Measurements from ENCODE around the gene STK25.
"Not testable (repeated sequence)": the region's sequence is repeated elsewhere in the genome, so short reads cannot be mapped to it uniquely, and the experiment has no call there.

The STK25 gene

DNA sequence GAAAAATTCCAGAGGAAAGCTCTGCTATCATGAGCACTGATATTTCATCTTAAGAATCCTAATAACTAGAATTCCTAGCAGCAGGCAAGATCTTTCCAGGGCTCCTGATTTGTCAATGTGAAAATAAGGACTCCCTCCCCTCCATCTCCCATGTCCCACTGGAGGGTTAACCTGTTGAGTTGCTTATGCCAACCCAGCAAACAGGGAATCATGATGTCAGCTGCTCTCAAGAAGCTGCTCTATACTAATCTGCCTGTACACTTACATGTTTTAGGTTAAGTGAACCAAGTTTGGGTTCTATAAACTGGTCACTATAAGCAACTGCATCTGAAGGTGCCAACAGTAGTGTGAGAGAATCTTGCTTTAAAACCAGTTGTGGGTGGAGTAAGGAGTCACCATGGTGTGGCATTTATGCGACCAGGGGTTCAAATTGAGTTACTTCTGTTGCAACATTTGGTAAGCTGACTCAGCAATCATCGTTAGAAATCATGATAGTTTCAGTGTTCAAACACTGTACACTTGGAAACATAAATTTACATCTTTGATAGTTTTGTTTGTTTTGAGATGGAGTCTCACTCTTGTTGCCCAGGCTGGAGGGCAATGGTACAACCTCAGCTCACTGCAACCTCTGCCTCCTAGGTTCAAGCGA lies 53.4 kb downstream of the STK25 start:
- Histone ChIP-seq H3K27ac (ENCODE audit: low read depth, low read length) (no peak overlapping the region), H3K9me3 (ENCODE audit: insufficient read depth, low read depth, low read length) (no peaks in the 10 kb centered on the region), H3K4me1 (ENCODE audit: insufficient read depth, low read length) (no peaks in the 10 kb centered on the region), H3K27me3 (ENCODE audit: insufficient read depth, low read length) (no peaks in the 10 kb centered on the region), H3K4me3 (ENCODE audit: low read length) (no peak overlapping the region), H3K36me3 (ENCODE audit: insufficient read depth, low read length) (no peaks in the 10 kb centered on the region), H3K9ac (ENCODE audit: low read depth, low read length) (no peak overlapping the region)
- 93% methylated on average over 3 of the region's 3 CpGs for WGBS

DNA sequence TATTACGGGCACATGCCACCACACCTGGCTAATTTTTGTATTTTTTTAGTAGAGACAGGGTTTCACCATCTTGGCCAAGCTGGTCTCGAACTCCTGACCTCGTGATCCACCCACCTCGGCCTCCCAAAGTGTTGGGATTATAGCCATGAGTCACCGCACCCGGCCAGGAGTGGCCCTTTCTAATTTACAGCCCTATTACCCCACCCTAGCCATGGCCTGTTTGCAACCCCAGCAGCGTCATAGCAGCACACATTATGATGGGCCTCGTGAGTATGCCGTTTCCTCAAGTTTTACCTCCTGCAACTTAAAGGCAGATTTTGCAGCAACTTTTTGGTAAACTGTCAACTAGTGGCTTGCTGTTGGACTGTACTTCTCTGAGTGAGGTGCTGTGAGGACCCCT lies 54.5 kb downstream of the STK25 start:
- not testable (repeated sequence) for H3K27me3 ChIP-seq (ENCODE audit: insufficient read depth, low read length)
- 95% methylated on average over 9 of the region's 9 CpGs for WGBS

DNA sequence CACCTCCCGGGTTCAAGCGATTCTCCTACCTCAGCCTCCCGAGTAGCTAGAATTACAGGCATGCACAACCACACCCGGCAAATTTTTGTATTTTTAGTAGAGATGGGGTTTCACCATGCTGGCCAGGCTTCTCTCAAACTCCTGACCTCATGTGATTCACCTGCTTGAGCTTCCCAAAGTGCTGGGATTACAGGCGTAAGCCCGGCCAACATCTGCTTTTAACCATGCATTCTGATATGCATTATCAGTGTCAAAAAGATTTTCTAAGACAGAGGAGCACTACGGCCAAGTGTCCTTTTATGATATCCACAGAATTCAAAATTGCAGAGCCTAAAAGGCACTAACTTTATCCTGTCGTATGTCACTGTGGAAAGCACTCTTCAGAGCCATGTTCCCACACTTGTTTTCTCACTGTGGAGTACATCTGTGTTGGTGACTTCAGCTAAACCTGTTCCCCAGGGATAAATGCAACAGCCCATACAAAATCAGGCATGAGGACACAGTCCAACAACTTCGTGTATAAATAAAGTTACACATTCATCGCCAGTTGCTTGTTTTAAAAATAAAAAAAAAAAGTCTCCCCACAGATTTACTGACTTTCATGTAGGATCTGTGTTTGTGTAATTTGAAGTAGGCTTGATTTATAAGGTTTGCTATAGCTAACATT lies 56.4 kb downstream of the STK25 start:
- 90% methylated on average over 10 of the region's 10 CpGs for WGBS
- Histone ChIP-seq H3K4me3 (ENCODE audit: low read length) (no peak overlapping the region), H3K27ac (ENCODE audit: low read depth, low read length) (no peak overlapping the region), H3K9ac (ENCODE audit: low read depth, low read length) (no peak overlapping the region), H3K9me3 (ENCODE audit: insufficient read depth, low read depth, low read length) (no peaks in the 10 kb centered on the region), H3K36me3 (ENCODE audit: insufficient read depth, low read length) (no peaks in the 10 kb centered on the region), H3K27me3 (ENCODE audit: insufficient read depth, low read length) (no peaks in the 10 kb centered on the region), H3K4me1 (ENCODE audit: insufficient read depth, low read length) (no peaks in the 10 kb centered on the region)

More for the DNA sequence above, 54.5 kb downstream of the STK25 start:
- H3K4me3 ChIP-seq (ENCODE audit: low read length); H3K9me3 ChIP-seq (ENCODE audit: insufficient read depth, low read depth, low read length); H3K9ac ChIP-seq (ENCODE audit: low read depth, low read length); H3K36me3 ChIP-seq (ENCODE audit: insufficient read depth, low read length); H3K4me1 ChIP-seq (ENCODE audit: insufficient read depth, low read length); H3K27ac ChIP-seq (ENCODE audit: low read depth, low read length): not testable (repeated sequence)

DNA sequence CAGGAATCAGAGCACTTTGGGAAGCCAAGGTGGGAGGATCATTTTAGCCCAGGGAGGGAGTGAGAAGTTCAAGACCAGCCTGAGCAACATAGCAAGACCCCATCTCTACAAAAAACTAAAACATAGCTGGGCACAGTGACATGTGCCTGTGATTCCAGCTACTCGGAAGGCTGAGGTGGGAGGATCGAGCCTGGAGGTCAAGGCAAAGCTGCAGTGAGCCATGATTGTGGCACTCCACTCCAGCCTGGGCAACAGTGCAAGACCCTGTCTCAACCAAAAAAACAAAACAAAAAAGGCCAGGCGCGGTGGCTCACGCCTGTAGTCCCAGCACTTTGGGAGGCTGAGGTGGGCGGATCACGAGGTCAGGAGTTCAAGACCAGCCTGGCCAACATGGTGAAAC lies 58.3 kb downstream of the STK25 start:
- not testable (repeated sequence) for H3K27ac ChIP-seq (ENCODE audit: low read depth, low read length)

DNA sequence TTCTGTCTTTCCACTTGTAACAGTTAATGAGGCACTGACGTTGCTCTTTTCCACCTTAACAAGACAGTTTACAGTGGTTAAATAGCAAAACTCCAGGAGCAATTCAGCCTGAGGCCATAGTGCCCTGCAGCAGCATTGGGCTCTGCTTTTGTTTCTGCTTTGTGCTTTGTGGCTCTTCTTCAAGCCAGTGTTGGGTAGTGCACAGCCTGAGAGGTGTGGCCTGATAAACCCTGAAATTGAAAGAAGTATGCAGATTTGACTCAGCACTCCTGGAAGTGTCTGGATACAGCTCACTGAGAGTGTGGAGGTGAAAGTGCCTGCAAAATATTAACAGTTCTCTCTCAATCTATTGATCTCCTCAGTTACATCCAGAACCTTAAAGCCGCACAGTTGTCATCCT lies 63.0 kb downstream of the STK25 start:
- H3K27me3 ChIP-seq (ENCODE audit: insufficient read depth, low read length): no peaks in the 10 kb centered on the region
- peaks cover 33% of the 10 kb centered on the region for H3K36me3 ChIP-seq (ENCODE audit: insufficient read depth, low read length)
- H3K4me1 ChIP-seq (ENCODE audit: insufficient read depth, low read length): no peaks in the 10 kb centered on the region
- H3K27ac ChIP-seq (ENCODE audit: low read depth, low read length): no peak overlapping the region
- H3K4me3 ChIP-seq (ENCODE audit: low read length): no peak overlapping the region
- no peak overlapping the region for H3K9ac ChIP-seq (ENCODE audit: low read depth, low read length)
- H3K9me3 ChIP-seq (ENCODE audit: insufficient read depth, low read depth, low read length): no peaks in the 10 kb centered on the region
- 88% methylated on average over 2 of the region's 2 CpGs for WGBS

More for the DNA sequence above, 58.3 kb downstream of the STK25 start:
- not testable (repeated sequence) for H3K4me3 ChIP-seq (ENCODE audit: low read length); H3K9ac ChIP-seq (ENCODE audit: low read depth, low read length); H3K27me3 ChIP-seq (ENCODE audit: insufficient read depth, low read length); H3K4me1 ChIP-seq (ENCODE audit: insufficient read depth, low read length); H3K36me3 ChIP-seq (ENCODE audit: insufficient read depth, low read length); H3K9me3 ChIP-seq (ENCODE audit: insufficient read depth, low read depth, low read length)
- WGBS: 93% methylated on average over 7 of the region's 7 CpGs

DNA sequence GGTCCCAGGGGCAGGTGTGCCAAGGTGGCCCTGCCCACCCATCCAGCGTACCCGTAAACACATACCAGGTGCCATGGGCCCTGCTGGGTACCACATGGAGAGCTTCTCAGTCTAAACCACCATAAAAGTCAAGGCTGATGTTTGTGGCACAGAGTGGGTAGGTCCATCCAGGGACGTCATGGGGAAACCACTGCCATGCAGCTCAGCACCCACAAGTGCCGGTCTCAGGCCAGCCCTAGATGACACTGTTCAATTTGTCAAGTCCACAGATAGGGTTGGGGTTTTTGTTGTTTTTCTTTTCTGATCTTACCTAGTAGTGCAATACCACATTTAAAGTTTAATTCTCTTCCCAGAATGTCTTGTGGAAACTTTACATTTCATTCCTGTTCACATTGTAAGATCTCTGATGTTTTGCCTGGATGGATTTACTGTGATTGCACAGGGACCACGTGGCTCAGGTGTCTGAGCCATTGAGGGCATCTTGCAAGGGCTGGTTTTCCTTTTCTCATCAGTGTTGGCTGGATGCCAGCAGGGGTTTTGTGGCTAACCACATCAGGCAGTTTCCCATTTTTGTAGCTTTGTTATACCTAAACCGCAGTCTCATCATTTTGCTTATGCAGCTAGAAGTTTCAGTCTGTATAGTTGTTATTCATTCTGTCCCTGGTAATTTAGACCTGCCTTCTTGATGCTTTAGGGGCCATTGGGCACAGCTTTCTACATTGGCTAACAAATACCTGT lies 64.7 kb downstream of the STK25 start:
- 92% methylated on average over 6 of the region's 6 CpGs for WGBS
- Histone ChIP-seq H3K4me1 (ENCODE audit: insufficient read depth, low read length) (no peaks in the 10 kb centered on the region), H3K9me3 (ENCODE audit: insufficient read depth, low read depth, low read length) (no peaks in the 10 kb centered on the region), H3K4me3 (ENCODE audit: low read length) (no peak overlapping the region), H3K36me3 (ENCODE audit: insufficient read depth, low read length) (peaks cover 37% of the 10 kb centered on the region), H3K9ac (ENCODE audit: low read depth, low read length) (no peak overlapping the region), H3K27ac (ENCODE audit: low read depth, low read length) (no peak overlapping the region), H3K27me3 (ENCODE audit: insufficient read depth, low read length) (no peaks in the 10 kb centered on the region)
